Vagina (tissue), 2 donors: ENCODE results near the gene CCDC71. TPM values are rescaled to one million over a fixed set of nuclear protein-coding genes. Genes with fewer than 3 reads are reported as not detected.

Source experiments
- DNase-seq, 2 donors: peaks; one replicate each; pipeline ENCODE4 v3.0.0-alpha.2; 2017; ENCODE audit errors: extremely low spot score in 2 of 2
- H3K27ac ChIP-seq: fragments of 200-600 bp; sonication (generic); one replicate; pipeline ENCODE4 v1.5.1; 2019
- H3K27me3 ChIP-seq: fragments of 200-600 bp; sonication (generic); one replicate; pipeline ENCODE4 v1.5.1; 2019
- H3K36me3 ChIP-seq, 2 donors: fragments of 200-600 bp; sonication (generic); one replicate each; pipeline ENCODE4 v1.5.1; 2017 to 2019
- H3K4me1 ChIP-seq: fragments of 200-600 bp; sonication (generic); one replicate; pipeline ENCODE4 v1.5.1; 2019
- H3K4me3 ChIP-seq, 2 donors: fragments of 200-600 bp; sonication (generic); 1 replicate in 1 of 2; 2 replicates in 1 of 2; pipeline ENCODE4 v1.5.1; 2016 to 2019
- H3K9me3 ChIP-seq: fragments of 200-600 bp; sonication (generic); one replicate; pipeline ENCODE4 v1.5.1; 2019
- CTCF ChIP-seq, 3 experiments: fragments of 450-650 bp in 2 of 3; fragments of 200-600 bp in 1 of 3; sonication (generic) in 1 of 3; IDR thresholded peaks; one replicate each; pipeline ENCODE4 v1.5.1; 2017 to 2019; ENCODE audit warnings: antibody characterized with exemption in 3 of 3, mild to moderate bottlenecking in 2 of 3, moderate library complexity in 2 of 3
- POLR2A ChIP-seq, 2 donors: fragments of 450-650 bp; IDR thresholded peaks; one replicate each; pipeline ENCODE4 v1.6.1; 2017; ENCODE audit warnings: antibody characterized with exemption in 2 of 2, mild to moderate bottlenecking in 2 of 2, moderate library complexity in 2 of 2
- POLR2AphosphoS5 ChIP-seq, 2 donors: sonication (generic); formaldehyde crosslinking; IDR thresholded peaks; one replicate each; pipeline ENCODE4 v1.9.0; 2017; ENCODE audit warnings: antibody characterized with exemption in 2 of 2, mild to moderate bottlenecking in 2 of 2, low read depth in 1 of 2; ENCODE audit not compliant: insufficient read depth in 1 of 2
- intact Hi-C: fragments of 100-400 bp; cut with DNase I; formaldehyde crosslinking; loops from one replicate; pipeline ENCODE4 v1.15.1; 2023
- total RNA-seq: library from RNA; depleted of rRNA; stranded (reverse); fragments of >200 nt; gene quantifications from one replicate; pipeline ENCODE4 v1.2.3, GENCODE V29; 2016

CCDC71 gene
- total RNA-seq, 1 donor from 2014 or later, result 30.4 TPM

GRCh38 chr3:49133226-49133951 is 32.7 kb downstream of the CCDC71 start:
- intact Hi-C loops, result no loop called here
- no peak for DNase-seq
- Histone ChIP-seq H3K4me1 (peaks cover 34% of the 10 kb centered on the region), H3K27ac (peak overlapping the region; percentile 93), H3K36me3 (peaks cover 0 to 9% of the 10 kb centered on the region in 2 donors), H3K27me3 (no peaks in the 10 kb centered on the region), H3K4me3 (peak overlapping the region; percentile 87 to 90), H3K9me3 (no peaks in the 10 kb centered on the region)
- TF ChIP-seq POLR2AphosphoS5 (IDR thresholded peaks at IDR 0.05; ENCODE audit: insufficient read depth in 1 of 2, low read depth in 1 of 2), result peak; percentile 43 to 52
- peak in 1 of 2 donors; percentile 31 for TF ChIP-seq POLR2A (IDR thresholded peaks at IDR 0.05)
- no peak for TF ChIP-seq CTCF (IDR thresholded peaks at IDR 0.05)

GRCh38 chr3:49132437-49133225 is 33.5 kb downstream of the CCDC71 start, which contains the start of gene LAMB2:
Gene LAMB2 (minus strand): TSS chr3:49133050. CDS start chr3:49132867, 183 bp downstream.
- H3K4me3 ChIP-seq, result peak within 1 kb of the TSS; percentile 87 to 90
- TF ChIP-seq POLR2AphosphoS5 (IDR thresholded peaks at IDR 0.05; ENCODE audit: insufficient read depth in 1 of 2, low read depth in 1 of 2) (peak; percentile 80 to 82), CTCF (IDR thresholded peaks at IDR 0.05) (peak in 1 of 3 experiments; percentile 15), POLR2A (IDR thresholded peaks at IDR 0.05) (peak in 1 of 2 donors; percentile 24)
- no peaks in the 10 kb centered on the region for H3K9me3 ChIP-seq
- H3K27ac ChIP-seq, result peak within 1 kb of the TSS; percentile 93
- peaks cover 34% of the 10 kb centered on the region for H3K4me1 ChIP-seq
- no peaks in the 10 kb centered on the region for H3K27me3 ChIP-seq
- H3K36me3 ChIP-seq, result peaks cover 0 to 13% of the 10 kb centered on the region in 2 donors
- DNase-seq, result no peak
- intact Hi-C loops, result no loop called here

- intact Hi-C loops, result no loop called here
- TF ChIP-seq POLR2A (IDR thresholded peaks at IDR 0.05), result no peak
- no peak for TF ChIP-seq POLR2AphosphoS5 (IDR thresholded peaks at IDR 0.05; ENCODE audit: insufficient read depth in 1 of 2, low read depth in 1 of 2)
- no peak for TF ChIP-seq CTCF (IDR thresholded peaks at IDR 0.05)
- H3K4me1 ChIP-seq, result peaks cover 34% of the 10 kb centered on the region
- H3K27ac ChIP-seq, result peak overlapping the region; percentile 93
- H3K27me3 ChIP-seq, result no peaks in the 10 kb centered on the region
- no peaks in the 10 kb centered on the region for H3K9me3 ChIP-seq
- H3K36me3 ChIP-seq, result peaks cover 0 to 13% of the 10 kb centered on the region in 2 donors
- no peak for DNase-seq
- peak overlapping the region; percentile 87 to 90 for H3K4me3 ChIP-seq
Observed at GRCh38 chr3:49132073-49132436, 34.1 kb downstream of the CCDC71 start.

GRCh38 chr3:49131576-49131975 is 34.6 kb downstream of the CCDC71 start:
- TF ChIP-seq POLR2AphosphoS5 (IDR thresholded peaks at IDR 0.05; ENCODE audit: insufficient read depth in 1 of 2, low read depth in 1 of 2) (no peak), CTCF (IDR thresholded peaks at IDR 0.05) (no peak), POLR2A (IDR thresholded peaks at IDR 0.05) (no peak)
- no peaks in the 10 kb centered on the region for H3K9me3 ChIP-seq
- no peak overlapping the region for H3K27ac ChIP-seq
- H3K4me3 ChIP-seq, result peak overlapping the region; percentile 87 to 90
- peaks cover 0 to 14% of the 10 kb centered on the region in 2 donors for H3K36me3 ChIP-seq
- no peaks in the 10 kb centered on the region for H3K27me3 ChIP-seq
- peaks cover 34% of the 10 kb centered on the region for H3K4me1 ChIP-seq
- intact Hi-C loops, result no loop called here
- no peak for DNase-seq
